22Rv1 (cell line): ENCODE measurements around the gene LTC4S.
"Not testable (repeated sequence)": the region's sequence is repeated elsewhere in the genome, so short reads cannot be mapped to it uniquely, and the experiment has no call there.

Experiments used
- H3K27ac ChIP-seq: fragments of 450-650 bp; 2 replicates; pipeline ENCODE4 v1.5.1; 2017
- ZFX ChIP-seq: fragments of 450-650 bp; IDR thresholded peaks from 2 replicates; pipeline ENCODE4 v1.6.1; 2017; ENCODE audit warnings: antibody characterized with exemption, borderline replicate concordance
- TF ChIP-seq, protein P1 (sequence below): fragments of 450-650 bp; IDR thresholded peaks from 2 replicates; pipeline ENCODE4 v1.5.1; 2017; ENCODE audit warnings: mild to moderate bottlenecking

LTC4S gene, protein sequence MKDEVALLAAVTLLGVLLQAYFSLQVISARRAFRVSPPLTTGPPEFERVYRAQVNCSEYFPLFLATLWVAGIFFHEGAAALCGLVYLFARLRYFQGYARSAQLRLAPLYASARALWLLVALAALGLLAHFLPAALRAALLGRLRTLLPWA

GRCh38 chr5:179793468-179794139 lies at the start of gene LTC4S:
LTC4S (plus strand) TSS chr5:179793986; CDS start chr5:179794081, 95 bp downstream.
- H3K27ac ChIP-seq: peak within 1 kb of the TSS; percentile 90
- TF ChIP-seq, protein P1, sequence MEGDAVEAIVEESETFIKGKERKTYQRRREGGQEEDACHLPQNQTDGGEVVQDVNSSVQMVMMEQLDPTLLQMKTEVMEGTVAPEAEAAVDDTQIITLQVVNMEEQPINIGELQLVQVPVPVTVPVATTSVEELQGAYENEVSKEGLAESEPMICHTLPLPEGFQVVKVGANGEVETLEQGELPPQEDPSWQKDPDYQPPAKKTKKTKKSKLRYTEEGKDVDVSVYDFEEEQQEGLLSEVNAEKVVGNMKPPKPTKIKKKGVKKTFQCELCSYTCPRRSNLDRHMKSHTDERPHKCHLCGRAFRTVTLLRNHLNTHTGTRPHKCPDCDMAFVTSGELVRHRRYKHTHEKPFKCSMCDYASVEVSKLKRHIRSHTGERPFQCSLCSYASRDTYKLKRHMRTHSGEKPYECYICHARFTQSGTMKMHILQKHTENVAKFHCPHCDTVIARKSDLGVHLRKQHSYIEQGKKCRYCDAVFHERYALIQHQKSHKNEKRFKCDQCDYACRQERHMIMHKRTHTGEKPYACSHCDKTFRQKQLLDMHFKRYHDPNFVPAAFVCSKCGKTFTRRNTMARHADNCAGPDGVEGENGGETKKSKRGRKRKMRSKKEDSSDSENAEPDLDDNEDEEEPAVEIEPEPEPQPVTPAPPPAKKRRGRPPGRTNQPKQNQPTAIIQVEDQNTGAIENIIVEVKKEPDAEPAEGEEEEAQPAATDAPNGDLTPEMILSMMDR: no peak
- no peak for TF ChIP-seq ZFX

GRCh38 chr5:179744106-179744505 lies 49.7 kb upstream of the LTC4S start:
- H3K27ac ChIP-seq: not testable (repeated sequence)

- H3K27ac ChIP-seq: no peak overlapping the region
- TF ChIP-seq, protein P1: no peak
- no peak for TF ChIP-seq ZFX
These were observed 46.9 kb upstream of the LTC4S start for GRCh38 chr5:179746872-179747271.

DNA sequence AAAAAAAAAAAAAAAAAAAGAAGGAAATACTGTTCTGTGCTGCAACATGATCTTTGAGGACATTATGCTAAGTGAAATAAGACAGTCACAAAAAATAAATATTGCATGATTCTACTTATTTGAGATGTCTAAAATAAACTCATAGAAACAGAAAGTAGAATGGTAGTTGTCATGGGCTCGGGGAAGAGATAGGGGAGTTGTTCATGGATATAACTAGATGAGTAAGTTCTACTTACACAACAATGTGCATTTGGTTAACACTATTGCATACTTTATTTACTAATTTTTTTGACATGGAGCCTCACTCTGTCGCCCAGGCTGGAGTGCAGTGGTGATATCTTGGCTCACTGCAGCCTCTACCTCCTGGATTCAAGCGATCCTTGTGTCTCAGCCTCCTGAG lies 46.0 kb upstream of the LTC4S start:
- no peak for TF ChIP-seq ZFX
- H3K27ac ChIP-seq: no peak overlapping the region

DNA sequence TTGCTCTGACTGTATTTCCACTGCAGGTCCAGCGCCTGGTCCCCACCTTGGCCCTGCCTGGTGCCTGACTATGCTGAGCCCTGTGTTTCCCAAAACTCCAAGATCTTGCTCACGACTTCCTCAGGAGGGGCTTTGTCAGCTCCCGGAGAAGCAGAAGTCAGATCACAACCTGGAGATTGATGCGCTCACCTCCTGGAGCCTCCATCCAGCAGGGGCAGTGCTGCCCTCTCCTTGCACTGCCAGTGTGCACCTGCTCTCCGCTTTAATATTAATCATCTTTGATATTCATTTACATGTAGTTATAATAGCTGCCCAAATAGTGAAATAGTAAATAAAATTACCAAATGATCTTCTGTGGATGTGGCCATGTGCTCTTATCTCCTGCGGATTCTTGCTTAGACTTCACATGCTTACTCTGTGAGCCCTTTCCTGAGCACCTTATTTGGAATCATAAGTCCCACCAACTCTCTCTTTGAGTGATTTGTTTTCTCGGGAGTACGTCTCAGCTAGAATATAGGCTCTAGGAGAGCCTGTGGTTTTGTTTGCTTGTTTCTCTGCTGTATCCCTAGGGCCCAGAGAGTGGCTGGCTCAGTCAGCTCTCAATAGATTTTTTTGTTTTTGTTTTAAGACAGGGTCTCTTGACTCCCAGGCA lies 43.8 kb upstream of the LTC4S start:
- H3K27ac ChIP-seq: no peak overlapping the region
- TF ChIP-seq ZFX: no peak
- TF ChIP-seq, protein P1: peak; percentile 18

DNA sequence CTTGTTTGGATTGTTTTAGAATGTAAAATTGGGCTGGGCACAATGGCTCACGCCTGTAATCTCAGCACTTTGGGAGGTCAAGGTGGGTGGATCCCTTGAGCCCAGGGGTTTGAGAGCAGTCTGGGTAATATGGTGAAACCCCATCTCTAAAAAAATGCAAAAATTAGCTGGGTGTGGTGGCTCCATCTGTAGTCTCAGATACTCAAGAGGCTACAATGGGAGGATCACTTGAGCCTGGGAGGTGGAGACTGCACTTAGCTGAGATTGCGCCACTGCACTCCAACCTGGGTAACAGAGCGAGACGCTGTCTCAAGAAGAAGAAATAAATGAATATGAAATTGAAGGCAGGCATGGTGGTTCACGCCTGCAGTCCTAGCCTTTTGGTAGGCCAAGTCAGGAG lies 39.8 kb upstream of the LTC4S start:
- no peak overlapping the region for H3K27ac ChIP-seq
- TF ChIP-seq, protein P1: no peak
- TF ChIP-seq ZFX: no peak

DNA sequence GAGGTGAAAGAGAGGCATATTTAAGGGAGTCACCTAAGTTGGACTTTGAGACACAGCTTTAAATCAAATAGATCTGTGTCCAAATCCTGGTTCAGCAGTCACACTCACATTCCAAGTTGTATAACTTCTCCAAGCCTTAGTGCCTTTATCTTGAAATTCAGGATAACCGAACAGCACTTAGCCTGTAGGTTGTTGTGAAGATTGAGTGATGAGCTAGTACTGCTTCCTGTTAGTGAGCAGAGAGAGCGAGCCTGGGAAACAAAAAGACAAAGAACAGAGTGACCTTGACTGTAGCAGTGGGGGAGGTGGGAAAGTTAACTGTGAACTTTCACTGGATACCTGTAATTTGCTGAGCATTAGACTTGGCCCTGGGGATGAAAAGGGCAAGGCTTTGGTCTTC lies 38.8 kb upstream of the LTC4S start:
- no peak for TF ChIP-seq ZFX
- TF ChIP-seq, protein P1: no peak
- no peak overlapping the region for H3K27ac ChIP-seq

DNA sequence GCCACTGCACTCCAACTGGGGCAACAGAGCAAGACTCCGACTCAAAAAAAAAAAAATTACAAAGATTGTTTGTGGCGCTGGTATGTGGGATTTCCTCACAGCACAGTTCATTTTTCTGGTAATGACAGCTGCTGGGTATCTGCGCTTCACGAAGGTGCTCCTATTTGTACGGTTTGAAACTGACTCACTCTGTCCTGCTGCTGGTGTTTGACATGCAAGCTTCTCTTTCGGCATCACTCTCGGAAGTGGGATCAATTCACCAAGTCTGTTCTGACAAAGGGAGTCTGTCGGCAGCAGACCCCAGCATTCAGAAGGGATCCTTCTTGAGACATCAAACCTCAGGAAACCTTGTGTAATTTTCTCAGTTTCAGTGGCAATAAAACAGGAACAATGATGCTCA lies 34.8 kb upstream of the LTC4S start:
- H3K27ac ChIP-seq: no peak overlapping the region
- TF ChIP-seq, protein P1: no peak
- no peak for TF ChIP-seq ZFX
